Spleen (tissue), 7 donors: Measurements from ENCODE around the gene FAM83F.

ENCODE experiments used
- POLR2A ChIP-seq, 3 donors: fragments of 450-650 bp; IDR thresholded peaks; one replicate each; pipeline ENCODE4 v1.5.1; 2017; ENCODE audit warnings: antibody characterized with exemption in 3 of 3, mild to moderate bottlenecking in 1 of 3
- TF ChIP-seq, protein P1 (sequence below), 11 experiments: fragments of 200-600 bp in 7 of 11; fragments of 450-650 bp in 4 of 11; sonication (generic) in 4 of 11; IDR thresholded peaks in 8 of 11; conservative IDR thresholded peaks in 3 of 11; 1 replicate in 7 of 11; 2 replicates in 4 of 11; pipeline versions ENCODE4 v1.4.0 to v1.8.0; 2016 to 2021; ENCODE audit warnings: antibody characterized with exemption in 11 of 11, inconsistent platforms in 4 of 11, mild to moderate bottlenecking in 1 of 11
- donor health status: DM: no; HTN: no; CAD: no; lungs with moderate emphysema.
- donor health status: DM: no; HTN: no; CAD: no.
- donor health status: DM: no; HTN: no; CAD: no.

DNA sequence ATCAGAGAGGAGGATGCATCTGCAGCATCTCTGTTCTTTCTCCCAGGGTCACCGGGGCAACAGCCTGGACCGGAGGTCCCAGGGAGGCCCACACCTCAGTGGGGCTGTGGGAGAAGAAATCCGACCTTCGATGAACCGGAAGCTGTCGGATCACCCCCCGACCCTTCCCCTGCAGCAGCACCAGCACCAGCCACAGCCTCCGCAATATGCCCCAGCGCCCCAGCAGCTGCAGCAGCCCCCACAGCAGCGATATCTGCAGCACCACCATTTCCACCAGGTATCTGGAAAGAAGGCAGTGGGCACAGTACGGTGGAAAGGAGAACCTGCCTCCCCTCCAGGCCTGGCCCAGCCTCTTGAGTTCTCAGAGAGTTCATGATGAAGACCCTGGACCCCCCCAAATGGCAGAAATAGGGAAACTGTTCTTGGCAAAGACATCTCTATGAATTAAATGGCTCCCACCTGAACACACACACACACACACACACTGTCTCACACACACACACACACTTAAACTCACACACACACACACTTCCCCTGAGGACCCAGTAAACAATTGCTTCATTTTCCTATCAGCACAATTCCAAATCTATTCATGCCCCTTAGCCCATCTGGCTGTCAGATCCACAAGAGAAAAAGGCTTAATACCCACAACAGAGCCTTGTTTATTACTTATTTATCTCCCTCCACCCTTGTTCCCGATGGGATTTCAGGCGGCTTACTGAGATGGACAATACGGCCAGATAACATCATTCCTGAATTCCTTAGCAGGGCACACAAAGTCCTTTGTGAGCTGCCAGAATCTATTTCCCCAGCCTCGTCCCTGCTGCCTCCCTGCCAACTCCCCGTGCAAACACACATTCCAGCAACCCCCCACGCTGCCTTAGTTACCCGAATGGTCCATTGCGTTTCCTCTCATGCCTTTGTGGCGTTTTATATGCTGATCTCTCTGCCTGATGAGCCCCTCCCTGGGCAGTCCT is 26.5 kb upstream of the FAM83F start:
- TF ChIP-seq, protein P1, sequence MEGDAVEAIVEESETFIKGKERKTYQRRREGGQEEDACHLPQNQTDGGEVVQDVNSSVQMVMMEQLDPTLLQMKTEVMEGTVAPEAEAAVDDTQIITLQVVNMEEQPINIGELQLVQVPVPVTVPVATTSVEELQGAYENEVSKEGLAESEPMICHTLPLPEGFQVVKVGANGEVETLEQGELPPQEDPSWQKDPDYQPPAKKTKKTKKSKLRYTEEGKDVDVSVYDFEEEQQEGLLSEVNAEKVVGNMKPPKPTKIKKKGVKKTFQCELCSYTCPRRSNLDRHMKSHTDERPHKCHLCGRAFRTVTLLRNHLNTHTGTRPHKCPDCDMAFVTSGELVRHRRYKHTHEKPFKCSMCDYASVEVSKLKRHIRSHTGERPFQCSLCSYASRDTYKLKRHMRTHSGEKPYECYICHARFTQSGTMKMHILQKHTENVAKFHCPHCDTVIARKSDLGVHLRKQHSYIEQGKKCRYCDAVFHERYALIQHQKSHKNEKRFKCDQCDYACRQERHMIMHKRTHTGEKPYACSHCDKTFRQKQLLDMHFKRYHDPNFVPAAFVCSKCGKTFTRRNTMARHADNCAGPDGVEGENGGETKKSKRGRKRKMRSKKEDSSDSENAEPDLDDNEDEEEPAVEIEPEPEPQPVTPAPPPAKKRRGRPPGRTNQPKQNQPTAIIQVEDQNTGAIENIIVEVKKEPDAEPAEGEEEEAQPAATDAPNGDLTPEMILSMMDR (IDR thresholded peaks at IDR 0.05 in 8 of 11, conservative IDR thresholded peaks at IDR 0.05 in 3 of 11), result no peak
- no peak for TF ChIP-seq POLR2A (IDR thresholded peaks at IDR 0.05)
